OCI-M2 (cell line): ENCODE data around the gene IGSF21.
"Not testable (repeated sequence)": the region's sequence is repeated elsewhere in the genome, so short reads cannot be mapped to it uniquely, and the experiment has no call there.

ENCODE experiments used
- DNase-seq: peaks from one replicate; lab custom pipeline; 2025; ENCODE audit not compliant: unreplicated experiment; lab: John Stamatoyannopoulos, UW

IGSF21 gene

DNA sequence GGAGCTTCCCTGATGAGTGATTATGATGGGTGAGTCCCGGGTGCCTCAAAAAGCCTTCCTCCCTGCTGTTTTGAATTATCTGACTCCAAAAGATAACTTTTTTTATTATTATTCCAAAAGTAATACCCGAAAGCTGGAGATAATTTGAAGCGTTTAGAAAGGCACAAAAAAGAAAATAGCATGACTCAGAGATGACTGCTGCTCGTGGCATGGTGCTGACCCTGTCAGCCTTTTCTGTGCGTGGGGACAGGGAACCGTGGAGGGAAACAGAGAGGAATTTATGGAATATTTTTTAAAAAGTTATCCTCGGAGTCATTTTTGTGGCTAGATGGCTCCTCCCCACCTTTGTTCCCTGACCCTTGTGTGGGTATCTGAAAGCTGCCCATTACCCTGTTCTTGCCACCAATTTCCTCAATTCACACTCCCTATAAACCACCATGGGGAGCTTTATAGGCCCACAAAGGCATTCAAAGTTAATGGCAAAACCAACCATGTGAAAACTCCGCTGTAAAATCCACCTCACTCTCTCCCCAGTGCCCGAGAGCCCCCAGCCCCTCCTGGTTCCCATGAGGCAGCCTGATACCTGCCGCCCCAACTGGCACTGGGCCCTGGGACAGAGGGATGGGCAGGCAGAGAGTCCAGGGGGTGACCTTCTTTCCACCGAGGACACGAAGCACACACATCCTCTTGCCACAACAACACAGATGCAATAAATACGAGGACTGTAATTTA, 37.5 kb downstream of the IGSF21 start:
- DNase-seq = no peak

DNA sequence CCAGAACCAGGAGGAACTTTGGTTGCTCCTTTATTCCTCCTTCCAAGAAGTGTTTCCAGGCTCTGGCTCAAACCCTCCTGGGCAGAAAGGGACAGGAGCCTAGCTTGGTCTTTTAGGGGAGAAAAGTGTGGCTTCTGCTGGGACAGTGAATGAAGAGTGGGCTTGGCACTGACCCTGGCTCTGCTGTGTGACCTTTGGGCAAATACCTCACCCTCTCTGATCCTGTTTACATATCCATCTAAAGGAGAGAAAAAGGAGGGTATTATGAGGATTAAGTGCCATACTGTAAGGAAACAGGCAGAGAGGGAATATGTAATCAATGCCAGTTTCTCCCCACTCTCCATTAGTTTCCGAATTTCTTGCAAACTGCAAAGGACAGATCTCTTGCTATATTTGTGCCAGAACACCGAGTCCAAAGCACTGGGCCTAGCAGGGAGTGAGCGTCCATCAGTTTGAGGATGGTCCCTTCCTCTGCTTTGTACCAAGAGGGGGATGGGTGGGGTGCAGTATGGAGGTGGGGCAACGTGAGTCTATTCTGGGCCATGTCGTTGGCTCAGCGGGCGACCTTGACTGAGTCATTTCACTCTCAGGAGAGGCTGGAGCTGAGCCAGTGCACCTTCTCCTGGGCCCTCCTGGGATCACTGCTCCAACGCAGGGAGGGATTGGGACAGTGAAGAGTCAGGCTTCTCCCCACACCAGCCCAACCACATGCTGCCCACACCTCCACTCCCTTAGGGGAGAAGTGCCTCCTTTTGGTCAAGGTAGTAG, 38.4 kb downstream of the IGSF21 start:
- DNase-seq = no peak

DNA sequence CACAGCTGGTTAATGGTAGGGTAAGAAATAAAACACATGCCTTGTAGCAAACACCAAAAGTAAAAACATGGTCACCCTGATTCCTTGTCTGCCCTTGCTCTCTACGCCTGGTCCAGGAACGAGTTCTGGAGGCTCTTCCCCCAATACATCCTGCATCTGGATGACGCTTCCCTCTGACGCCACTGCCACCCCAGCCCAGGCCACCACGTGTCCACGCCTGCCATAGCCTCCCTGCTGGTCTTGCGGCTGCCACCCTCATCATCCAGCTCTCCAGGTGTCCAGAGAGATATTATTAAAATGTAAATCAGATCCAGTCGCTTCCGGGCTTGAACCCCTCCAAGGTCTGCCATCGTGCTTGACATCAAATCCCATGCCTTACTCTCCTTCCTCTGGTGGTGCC, 39.3 kb downstream of the IGSF21 start:
- DNase-seq = no peak

DNA sequence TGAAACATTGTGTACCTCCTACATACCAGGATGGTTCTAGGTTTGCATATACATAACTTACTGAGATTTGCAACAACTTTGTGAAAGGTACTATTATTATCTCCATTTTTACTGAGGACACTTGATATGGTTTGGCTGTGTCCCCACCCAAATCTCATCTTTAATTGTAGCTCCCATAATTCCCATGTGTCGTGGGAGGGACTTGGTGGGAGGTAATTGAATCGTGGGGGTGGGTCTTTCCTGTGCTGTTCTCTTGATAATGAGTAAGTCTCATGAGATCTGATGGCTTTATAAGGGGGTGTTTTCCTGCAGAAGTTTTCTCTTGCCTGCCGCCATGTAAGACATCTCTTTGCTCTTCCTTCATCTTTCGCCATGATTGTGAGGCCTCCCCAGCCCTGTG, 40.1 kb downstream of the IGSF21 start:
- DNase-seq = no peak

DNA sequence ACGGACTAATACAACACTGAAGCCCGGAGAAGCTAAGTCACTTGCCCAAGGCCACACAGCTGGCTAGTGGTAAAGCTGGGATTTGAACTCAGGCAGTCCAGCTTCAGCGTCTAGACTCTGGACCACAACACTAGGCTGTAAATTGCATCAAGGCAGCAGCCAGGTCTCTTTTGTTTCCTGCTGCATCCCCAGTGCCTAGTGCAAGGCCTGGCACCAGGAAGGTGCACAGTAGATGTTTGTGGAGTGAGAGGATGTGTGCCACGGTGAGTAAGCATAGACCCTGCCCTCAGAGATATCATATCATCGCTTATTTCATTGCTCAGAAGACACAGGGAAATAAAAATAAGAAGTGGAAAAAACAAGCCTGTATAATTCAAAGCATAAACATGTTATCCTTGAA, 40.9 kb downstream of the IGSF21 start:
- DNase-seq = no peak

DNA sequence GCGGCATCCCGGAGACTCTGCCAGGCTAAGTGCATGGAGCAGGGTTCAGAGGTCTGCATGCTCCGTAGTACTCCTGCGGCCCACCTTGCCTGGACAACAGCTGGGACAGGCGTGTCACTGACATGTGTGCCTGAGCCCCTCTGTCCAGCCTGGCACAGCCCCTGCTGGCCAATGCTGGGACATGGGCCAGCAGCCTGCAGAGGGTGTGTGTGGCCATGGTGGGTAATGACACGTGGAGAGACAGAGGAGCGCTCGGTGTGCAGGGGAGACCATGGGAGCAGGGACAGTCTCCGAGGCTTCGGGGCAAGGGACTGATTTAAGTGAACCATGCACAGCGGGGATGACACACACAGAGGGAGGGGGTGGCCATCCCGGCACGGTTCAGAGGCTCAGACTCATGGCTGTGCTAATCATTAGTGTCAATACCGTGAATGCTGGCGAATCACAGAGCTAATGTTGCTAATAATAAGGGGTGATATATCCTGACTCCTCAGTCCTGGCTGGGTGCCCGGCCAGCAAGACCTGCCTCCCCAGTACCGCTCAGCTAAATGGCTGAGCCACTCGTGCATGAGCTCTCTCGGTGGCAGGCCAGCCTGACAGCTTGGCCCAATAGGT, 41.5 kb downstream of the IGSF21 start:
- DNase-seq = no peak

DNA sequence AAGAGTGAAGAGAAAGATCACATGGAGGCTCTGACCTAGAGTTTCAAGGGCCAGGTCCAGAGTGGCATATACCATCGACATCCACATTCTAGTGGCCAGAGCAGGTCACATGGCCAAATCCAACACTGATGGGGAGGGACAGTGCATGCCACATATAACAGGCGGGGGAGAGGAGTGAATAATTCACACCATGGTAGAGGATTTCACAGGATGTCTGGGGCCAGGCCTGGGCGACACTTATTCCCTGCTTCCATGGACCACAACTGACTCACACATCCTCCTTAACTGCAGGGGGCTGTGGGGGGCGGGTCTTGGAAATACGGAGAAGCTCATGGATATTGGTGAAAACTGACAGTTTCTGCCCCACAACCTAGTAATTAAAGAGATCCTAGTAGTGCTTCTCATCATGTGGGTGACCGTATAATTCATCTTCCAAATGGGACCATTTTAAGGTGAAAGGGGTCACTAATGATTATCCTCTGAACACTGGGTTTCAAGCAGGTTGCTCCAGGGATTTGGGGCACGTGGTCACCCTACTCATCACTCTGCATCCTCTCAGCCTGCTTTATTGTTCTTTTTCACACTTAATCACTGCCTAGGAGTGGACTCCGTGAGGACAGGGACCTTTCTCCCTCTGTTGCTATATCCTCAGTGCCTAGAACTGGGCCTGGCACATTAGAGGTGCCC, 44.0 kb downstream of the IGSF21 start:
- no peak for DNase-seq

DNA sequence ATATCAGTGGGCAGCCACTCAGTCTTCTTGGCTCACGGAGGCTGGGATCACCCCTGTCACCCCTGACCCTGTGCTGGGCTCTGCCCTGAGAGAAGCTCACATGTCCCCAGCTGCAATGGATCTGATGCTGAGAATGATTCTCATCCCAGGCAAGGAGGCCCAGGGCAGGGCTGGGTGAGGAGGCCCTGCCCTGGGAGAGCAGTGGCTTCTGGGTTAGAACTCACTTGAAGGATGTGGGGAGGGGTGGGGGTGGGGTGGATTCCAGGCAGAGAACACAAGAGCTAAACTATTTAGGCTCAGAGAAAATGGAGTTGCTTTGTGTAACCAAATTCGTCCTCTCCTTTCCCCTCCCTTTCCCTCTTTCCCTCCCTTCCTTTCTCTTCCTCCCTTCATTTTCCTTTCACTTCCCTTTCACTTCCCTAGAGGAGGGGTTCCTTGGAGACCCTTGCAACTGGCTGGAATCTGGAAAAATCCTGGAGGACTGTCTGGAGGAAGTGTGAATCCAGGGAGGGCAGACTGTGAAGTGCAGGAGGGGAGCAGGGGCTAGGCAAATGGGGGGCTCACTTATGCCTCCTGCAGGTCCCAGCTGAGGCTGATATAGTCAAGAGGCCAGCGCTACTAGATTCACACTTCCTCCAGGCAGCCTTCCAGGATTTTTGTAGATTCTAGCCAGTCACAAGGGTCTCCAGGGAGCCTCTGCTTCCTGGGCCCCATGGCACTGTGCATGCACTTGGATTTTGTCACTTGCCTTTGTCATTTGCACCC, 47.0 kb downstream of the IGSF21 start:
- no peak for DNase-seq

DNA sequence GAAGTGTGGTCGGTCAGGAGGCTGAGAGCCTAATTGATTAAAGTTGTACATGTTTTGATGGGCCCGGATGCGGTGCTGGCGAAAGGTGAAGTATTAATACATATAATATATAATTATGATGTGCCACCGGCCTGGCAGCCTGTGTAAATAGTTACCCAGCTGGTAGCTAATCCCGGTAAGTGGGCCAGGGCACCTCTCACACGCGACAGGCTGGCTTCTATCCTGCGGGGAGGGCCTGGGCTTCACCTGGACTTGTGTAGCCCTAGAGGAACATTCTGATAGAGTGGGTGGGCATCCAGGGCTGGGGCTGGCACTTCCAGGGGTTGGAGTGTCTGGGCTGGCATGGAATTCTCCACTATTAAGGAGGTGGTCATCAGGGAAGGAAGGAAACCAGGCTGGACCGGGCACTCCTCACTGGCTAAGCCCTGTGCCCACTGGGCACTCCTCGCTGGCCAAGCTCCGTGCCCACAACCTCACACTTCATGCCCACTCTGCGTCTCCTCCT, 48.3 kb downstream of the IGSF21 start:
- DNase-seq = no peak

DNA sequence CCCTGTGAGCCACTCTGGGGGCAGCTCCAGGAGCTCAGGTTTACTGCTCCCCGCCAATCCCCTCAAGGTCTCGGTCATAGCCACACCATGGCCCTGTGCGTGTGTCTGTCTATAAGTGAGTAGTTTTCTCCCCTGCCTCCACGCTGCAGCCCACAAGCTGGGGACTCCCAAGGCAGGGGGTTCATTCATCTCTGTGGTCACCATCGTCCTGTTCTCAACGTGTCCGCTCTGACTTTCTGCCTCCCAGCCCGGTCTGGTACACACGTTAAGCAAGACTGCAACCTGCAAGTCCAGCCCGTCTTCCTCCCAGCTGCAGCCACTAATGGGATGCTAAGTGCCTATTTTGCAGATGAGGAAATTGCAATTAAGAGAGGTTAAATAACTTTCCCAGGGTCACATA, 49.8 kb downstream of the IGSF21 start:
- no peak for DNase-seq

DNA sequence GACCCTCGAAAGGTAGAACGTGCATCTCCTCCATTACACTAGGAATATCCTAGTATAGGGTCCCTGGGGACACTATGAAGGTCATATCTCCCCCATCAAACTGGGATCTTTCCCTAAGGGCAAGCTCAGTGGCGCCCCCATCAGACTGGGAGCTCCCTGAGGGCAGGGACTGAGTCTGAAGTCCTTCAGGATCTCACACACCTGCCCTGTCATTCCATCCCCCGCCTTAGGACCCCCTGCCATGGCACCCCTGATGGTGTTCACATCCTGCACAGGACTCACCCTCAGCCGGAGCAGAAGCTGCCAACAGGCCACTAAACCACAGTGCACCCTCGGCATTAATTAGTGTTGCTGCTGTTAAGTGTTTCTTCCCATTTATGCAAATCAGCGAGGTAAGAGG, 50.4 kb downstream of the IGSF21 start:
- DNase-seq = no peak

DNA sequence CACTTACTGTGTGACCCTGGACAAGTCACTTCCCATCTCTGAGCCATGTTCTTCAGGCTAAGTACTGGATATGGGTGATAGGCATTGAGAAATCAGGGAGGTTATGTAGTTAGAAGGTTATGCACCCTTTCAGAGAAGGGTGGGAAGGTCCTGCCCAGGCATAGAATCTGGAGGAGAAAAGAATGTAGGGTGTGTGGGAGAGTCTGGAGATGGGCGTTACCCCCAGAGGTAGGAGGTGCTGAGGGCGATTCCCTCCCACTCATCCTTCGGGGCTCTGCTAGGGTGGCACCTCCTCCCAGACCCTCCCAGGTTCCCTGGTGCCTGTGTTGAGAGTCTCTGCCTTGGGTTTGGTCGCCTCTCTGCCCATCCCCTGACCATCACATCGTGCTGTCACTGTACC, 51.1 kb downstream of the IGSF21 start:
- no peak for DNase-seq

DNA sequence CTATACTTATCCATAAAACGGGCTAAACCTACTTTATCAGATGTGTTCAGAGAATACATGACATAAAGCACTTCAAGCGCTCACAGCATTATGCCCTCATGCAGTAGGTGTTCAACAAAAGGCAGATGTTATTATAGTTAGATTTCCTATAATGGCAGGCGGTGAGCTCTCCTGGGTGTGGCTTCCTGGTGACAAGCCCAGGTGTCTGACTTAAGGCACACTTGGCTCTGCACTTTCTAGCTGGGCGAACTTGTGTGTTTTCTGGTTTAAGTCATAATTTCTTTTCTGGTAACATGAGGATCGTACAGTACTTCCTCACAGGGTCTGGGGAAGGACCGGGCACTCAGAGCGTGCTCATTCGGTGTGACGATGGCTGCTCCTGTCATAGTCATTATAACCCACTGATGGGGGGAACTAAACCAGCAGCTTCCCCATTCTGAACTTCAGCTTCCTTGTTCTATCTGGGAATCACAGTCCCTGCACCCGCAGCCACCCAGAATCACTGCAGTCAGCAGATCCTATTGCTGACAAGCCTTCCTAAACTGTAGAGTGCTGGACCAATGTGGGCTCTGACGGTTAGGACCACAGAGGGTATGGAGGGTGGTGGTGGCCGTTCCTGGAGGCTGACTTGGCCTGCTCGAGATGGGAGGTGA, 52.8 kb downstream of the IGSF21 start:
- DNase-seq = no peak

DNA sequence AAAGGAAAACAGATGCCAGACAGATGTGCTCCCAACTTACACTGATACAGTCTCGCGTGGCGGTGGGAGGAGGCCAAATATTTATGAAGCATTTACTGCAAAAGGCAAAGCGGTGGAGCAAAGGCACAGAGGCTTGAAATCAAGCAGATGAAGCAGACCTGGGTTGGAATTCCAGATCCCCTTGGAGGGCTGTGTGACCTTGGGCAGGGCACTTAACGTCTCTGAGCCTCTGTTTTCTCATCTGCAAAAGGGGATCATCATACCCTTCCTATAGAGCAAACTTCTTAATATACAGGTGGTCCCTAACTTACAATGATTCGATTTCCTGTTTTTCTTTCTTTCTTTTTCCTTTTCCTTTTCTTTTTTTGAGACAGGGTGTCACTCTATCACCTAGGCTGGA, 54.1 kb downstream of the IGSF21 start:
- DNase-seq = no peak

DNA sequence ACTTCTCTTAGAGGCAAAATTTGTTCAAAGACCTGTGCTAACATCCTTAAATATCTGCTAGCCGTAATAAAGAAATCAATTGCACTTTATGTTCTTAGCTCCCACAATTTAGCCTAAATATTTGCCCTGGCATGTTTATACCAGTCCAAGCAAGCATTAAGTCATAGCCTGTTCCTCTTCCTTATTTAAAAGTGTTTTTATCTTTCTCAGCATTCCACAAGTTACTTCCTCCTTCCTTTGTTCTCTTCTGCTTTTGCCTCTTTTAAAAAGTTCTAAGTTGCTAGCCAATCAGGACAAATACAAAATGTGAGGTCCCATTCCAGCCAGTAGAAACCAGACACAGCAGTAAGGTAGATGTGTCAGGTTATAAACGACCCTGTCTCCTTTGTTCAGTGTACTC, 58.0 kb downstream of the IGSF21 start:
- not testable (repeated sequence) for DNase-seq

DNA sequence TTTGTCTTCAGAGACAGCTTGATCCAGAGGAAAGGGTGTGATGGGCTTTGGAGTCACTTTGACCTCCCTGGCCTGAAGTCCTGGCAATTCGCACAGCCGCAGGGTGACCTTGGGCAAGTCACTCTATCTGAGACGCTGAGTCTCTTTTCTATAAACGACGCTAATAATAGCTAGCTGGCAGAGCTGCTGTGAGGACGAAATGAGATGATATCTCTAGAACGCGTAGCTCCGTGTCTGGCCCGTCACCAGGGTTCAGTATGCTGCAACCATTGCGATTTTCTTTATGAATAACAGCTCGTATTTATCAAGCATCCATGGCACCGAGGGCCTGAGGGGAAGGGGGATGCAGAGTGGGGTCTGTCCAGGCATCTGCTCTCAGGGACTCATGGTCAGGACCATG, 58.7 kb downstream of the IGSF21 start:
- DNase-seq = no peak

DNA sequence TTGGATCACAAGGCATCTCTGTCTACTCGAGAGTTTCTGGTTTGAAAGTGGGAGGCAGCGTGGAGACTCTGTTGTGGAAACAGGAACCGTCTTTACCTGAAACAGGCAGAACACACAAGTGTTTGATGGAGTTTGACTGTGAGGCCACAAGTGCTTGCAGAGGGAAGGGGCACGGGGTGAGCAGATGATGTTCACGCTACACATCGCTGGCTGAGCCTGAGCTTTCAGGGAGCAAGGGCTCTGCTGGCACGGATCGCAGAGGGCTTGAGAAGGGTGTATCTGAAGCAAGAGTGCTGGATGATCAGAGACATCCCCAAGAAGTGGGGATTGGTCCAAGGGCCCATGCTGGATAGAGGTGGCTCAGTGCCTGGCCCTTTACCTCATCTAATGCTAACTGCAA, 59.3 kb downstream of the IGSF21 start:
- no peak for DNase-seq

DNA sequence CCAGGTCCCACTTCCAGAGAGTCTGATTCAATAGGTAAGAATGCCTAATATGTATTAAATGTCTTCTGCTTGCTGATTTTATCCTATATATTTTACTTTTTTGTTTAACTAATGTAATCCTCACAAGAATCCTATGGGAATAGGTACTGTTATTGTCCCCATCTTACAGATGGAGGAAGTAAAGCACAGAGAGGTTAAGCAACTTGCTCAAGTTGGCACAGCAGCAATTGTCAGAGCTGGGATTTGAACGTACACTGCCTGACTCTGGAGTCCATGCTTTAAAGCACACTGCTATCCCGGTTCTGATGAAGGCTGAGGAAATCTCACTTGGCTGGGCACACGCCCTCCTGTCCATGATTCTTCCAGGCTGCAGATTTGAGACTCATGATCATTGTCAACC, 62.8 kb downstream of the IGSF21 start:
- no peak for DNase-seq

DNA sequence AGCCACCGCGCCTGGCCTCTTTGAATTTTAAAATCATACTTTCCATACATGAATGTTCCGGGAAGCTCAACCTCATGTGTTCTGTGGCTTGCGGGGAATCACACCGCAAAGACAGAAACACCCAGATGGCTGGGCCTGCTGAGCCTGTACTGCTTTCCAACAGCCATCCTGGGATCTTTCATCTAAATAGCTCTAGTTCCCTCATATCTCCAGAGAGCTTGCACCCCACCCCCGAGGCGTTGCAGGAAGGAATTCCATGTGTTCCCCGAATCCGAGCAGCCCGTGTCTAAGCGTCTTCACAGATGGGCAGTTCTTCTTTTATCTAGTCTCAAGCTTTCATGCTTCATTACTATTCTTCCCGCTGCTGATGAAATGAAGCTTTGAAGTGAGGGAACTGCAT, 66.4 kb downstream of the IGSF21 start:
- DNase-seq = no peak

DNA sequence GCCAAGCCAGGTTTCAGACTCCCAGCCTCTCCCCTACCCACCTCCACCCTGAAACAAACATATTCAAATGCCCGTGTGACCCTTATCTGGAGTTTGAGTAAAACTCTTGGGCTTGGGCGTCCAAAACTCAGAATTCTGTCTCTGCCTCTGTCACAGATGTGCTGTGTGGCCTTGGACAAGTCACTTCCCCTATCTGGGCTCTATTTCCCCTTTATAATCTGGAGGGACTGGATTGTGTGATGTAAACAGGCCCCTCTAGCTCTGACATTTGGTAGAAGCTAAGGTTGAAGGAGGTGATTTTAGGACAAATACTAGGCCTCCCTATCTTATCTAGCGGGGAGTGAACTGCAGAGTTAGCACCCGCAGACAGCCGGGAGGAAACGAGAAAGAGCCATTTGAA, 67.5 kb downstream of the IGSF21 start:
- no peak for DNase-seq
